GM19395 (cell line): ENCODE data around the gene OR14I1.

Source experiments
- ATAC-seq: cut with Tn5 transposase; IDR thresholded peaks from one replicate; pipeline ENCODE4 v1.9.1; 2021; ENCODE audit warnings: mild to moderate bottlenecking, moderate library complexity; ENCODE audit not compliant: unreplicated experiment

Gene OR14I1

GRCh38 chr1:248688527-248689298, 13.9 kb downstream of the OR14I1 start:
- ATAC-seq, result peak; percentile 54

DNA sequence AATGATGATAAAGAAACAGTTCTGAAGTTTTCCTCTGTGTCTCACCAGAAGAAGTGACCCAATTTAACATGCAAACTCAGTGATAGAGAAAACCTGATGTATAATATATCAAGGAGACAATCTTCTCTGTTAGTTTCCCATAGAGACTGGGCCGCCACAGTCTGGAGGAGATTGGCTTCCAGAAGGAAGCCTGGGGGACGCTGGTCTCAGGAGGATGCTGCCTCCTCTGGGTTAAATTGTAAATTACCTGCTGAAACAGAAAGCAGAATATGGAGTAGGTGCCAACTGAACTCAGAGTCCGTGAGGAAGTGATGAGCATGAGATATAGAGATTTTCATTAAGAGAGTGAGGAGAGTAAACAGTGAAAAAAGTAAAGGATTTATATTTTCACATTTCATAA, 15.8 kb downstream of the OR14I1 start:
- peak; percentile 93 for ATAC-seq

GRCh38 chr1:248681651-248682050, 20.9 kb downstream of the OR14I1 start:
- no peak for ATAC-seq

DNA sequence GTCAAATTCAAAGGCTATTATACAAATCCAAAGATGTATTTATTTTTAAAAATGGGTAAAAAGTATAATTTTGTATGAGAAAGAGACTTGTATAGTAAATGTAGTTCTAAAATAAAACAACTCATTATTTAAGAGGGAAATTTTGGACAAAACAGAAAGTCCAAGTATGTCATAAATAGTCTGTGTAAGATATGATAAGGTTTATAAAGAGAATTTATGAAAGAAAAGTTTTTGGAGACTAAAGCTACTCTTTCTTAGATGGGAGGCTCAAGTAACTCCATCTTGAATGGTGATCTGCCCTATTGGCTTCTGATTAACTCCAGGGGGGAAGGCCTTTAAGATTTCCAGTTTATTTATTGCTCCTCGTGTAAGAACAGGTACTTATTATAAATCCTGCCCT, 32.6 kb downstream of the OR14I1 start:
- no peak for ATAC-seq

GRCh38 chr1:248663453-248664328, 38.9 kb downstream of the OR14I1 start:
- ATAC-seq, result peak; percentile 97

GRCh38 chr1:248656797-248657196, 45.8 kb downstream of the OR14I1 start:
- ATAC-seq, result peak; percentile 59

GRCh38 chr1:248655354-248655753, 47.2 kb downstream of the OR14I1 start, which contains the start of gene OR2T27:
Gene OR2T27 (minus strand): TSS chr1:248655528. CDS start chr1:248650884, 4,644 bp downstream.
- ATAC-seq, result peak; percentile 68
